Gastrocnemius medialis (tissue), 4 donors: ENCODE results near the gene SPSB4. TPM values are rescaled to one million over a fixed set of nuclear protein-coding genes. Genes with fewer than 3 reads are reported as not detected.

Experiments
- ATAC-seq, 2 donors: fragments of 150-250 bp; one replicate each; pipeline ENCODE4 v1.9.1; 2016
- DNase-seq, 2 donors: peaks; one replicate each; pipeline ENCODE4 v3.0.0-alpha.2; 2019
- H3K27ac ChIP-seq, 4 donors: fragments of 200-600 bp; sonication (generic); 1 replicate in 1 of 4; 2 replicates in 3 of 4; pipeline ENCODE4 v1.5.1; 2016 to 2018; ENCODE audit warnings: mild to moderate bottlenecking in 2 of 4, moderate library complexity in 1 of 4
- H3K27me3 ChIP-seq, 3 donors: fragments of 200-600 bp; sonication (generic) in 2 of 3; 1 replicate in 1 of 3; 2 replicates in 2 of 3; pipeline versions ENCODE4 v1.5.1 to v1.6.0; 2016 to 2019; ENCODE audit warnings: mild to moderate bottlenecking in 1 of 3, moderate library complexity in 1 of 3
- H3K36me3 ChIP-seq, 2 donors: fragments of 200-600 bp; sonication (generic) in 1 of 2; one replicate each; pipeline ENCODE4 v1.5.1; 2017 to 2018
- H3K4me1 ChIP-seq, 2 donors: fragments of 200-600 bp; sonication (generic) in 1 of 2; one replicate each; pipeline ENCODE4 v1.5.1; 2016 to 2017; ENCODE audit warnings: mild to moderate bottlenecking in 2 of 2
- H3K4me3 ChIP-seq, 4 donors: fragments of 200-600 bp; sonication (generic) in 3 of 4; 1 replicate in 1 of 4; 2 replicates in 3 of 4; pipeline ENCODE4 v1.5.1; 2016 to 2019; ENCODE audit warnings: mild to moderate bottlenecking in 2 of 4
- H3K9me3 ChIP-seq, 3 donors: fragments of 200-600 bp; sonication (generic) in 2 of 3; 1 replicate in 1 of 3; 2 replicates in 2 of 3; pipeline ENCODE4 v1.5.1; 2016 to 2019
- CTCF ChIP-seq, 5 experiments: fragments of 450-650 bp in 3 of 5; fragments of 200-600 bp in 2 of 5; sonication (generic) in 2 of 5; IDR thresholded peaks in 4 of 5; conservative IDR thresholded peaks in 1 of 5; 1 replicate in 4 of 5; 2 replicates in 1 of 5; pipeline ENCODE4 v1.5.1; 2016 to 2019; ENCODE audit warnings: antibody characterized with exemption in 5 of 5, mild to moderate bottlenecking in 3 of 5, moderate library complexity in 3 of 5
- POLR2A ChIP-seq, 2 donors: fragments of 450-650 bp; IDR thresholded peaks; one replicate each; pipeline ENCODE4 v1.6.1; 2017; ENCODE audit warnings: antibody characterized with exemption in 2 of 2, mild to moderate bottlenecking in 2 of 2, moderate library complexity in 2 of 2
- in situ Hi-C, 4 donors: fragments of 200-750 bp; cut with MboI; loops; one replicate each; pipeline versions ENCODE4 v1.15.0 to v1.8.0; 2017; ENCODE audit warnings: low sequenced_read_pairs in 4 of 4
- intact Hi-C: fragments of 100-400 bp; cut with DNase I; formaldehyde crosslinking; loops from one replicate; pipeline ENCODE4 v1.15.1; 2023; ENCODE audit warnings: low total_unique reads
- total RNA-seq, 4 donors: library from RNA; depleted of rRNA; stranded (reverse); fragments of >200 nt; gene quantifications; one replicate each; pipeline versions ENCODE4 v1.1.0 to v1.2.3, GENCODE V29; 2016

SPSB4 gene
- total RNA-seq, 4 donors from 2014 or later, result 0.35 to 0.81 TPM; not detected in 2

DNA sequence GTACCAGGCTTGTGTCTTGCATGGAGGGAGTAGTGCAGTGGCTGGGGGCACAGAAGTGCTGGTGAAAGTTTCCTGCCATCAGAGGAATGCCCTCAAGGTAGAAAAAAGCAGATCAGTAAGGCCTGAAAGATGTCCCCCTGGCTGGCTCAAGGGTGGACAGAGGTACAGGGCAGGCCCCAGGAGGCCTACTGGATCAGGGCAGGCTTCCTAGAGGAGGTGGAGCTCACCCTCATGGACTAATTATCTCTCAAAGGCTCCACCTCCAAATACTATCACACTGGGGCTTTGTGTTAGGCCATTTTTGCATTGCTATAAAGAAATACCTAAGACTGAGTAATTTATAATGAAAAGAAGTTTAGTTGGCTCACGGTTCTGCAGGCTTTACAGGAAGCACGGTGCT is 7.8 kb downstream of the SPSB4 start:
- intact Hi-C loops (no loop called here), in situ Hi-C loops (no loop called here)
- H3K4me1 ChIP-seq, result no peaks in the 10 kb centered on the region
- TF ChIP-seq POLR2A (IDR thresholded peaks at IDR 0.05), result no peak
- TF ChIP-seq CTCF (IDR thresholded peaks at IDR 0.05 in 4 of 5, conservative IDR thresholded peaks at IDR 0.05 in 1 of 5), result no peak
- no peaks in the 10 kb centered on the region for H3K9me3 ChIP-seq
- ATAC-seq (no peak), DNase-seq (no peak)
- no peaks in the 10 kb centered on the region for H3K36me3 ChIP-seq
- H3K27ac ChIP-seq, result no peak overlapping the region
- no peaks in the 10 kb centered on the region for H3K27me3 ChIP-seq
- no peak overlapping the region for H3K4me3 ChIP-seq

DNA sequence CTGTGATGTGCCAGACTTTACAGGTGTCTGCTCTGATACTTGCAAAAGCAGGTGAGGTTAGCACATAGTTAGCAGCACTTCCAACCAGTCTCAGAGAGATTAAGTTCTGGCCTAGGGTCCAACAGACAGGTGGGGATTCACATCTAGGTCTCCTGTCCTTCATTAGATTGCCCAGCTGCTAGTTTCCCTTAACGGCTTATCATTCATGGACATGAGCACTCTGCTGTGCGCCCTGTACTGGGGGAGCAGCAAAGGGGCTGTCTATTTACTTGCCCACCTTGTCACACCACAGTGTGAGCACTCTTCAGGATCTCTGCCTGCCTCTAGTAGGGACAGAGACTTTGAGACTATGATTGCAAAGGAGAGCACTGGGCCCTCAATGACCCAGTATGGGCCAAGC is 8.7 kb downstream of the SPSB4 start:
- no peak overlapping the region for H3K4me3 ChIP-seq
- H3K36me3 ChIP-seq, result no peaks in the 10 kb centered on the region
- ATAC-seq (no peak), DNase-seq (no peak)
- in situ Hi-C loops, result no loop called here
- H3K4me1 ChIP-seq, result no peaks in the 10 kb centered on the region
- H3K27ac ChIP-seq, result no peak overlapping the region
- no peak for TF ChIP-seq CTCF (IDR thresholded peaks at IDR 0.05 in 4 of 5, conservative IDR thresholded peaks at IDR 0.05 in 1 of 5)
- TF ChIP-seq POLR2A (IDR thresholded peaks at IDR 0.05), result no peak
- no peaks in the 10 kb centered on the region for H3K9me3 ChIP-seq
- H3K27me3 ChIP-seq, result no peaks in the 10 kb centered on the region
- intact Hi-C loops, result no loop called here

DNA sequence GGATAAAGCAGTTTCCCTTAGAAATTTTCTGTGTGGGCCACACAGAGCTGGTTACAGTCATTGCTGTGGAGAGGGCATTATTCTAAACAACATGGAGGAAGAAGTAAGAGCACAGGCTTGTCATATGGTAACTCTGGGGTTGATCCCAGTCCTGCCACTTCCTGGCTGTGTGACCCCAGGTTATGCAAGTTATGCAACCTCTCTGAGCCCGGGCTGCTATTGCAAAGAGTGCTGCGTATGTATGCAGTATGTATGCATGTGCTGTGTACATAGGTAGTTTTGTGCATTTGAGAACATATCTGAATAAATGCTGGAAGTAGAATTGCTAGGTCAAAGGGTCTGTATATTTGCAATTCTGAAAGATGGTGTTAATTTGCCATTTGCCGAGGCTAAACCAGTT is 9.2 kb downstream of the SPSB4 start:
- DNase-seq, result no peak
- Histone ChIP-seq H3K27me3 (no peaks in the 10 kb centered on the region), H3K4me3 (no peak overlapping the region), H3K27ac (no peak overlapping the region), H3K36me3 (no peaks in the 10 kb centered on the region), H3K4me1 (no peaks in the 10 kb centered on the region), H3K9me3 (no peaks in the 10 kb centered on the region)
- no peak for ATAC-seq
- intact Hi-C loops (no loop called here), in situ Hi-C loops (no loop called here)
- TF ChIP-seq CTCF (IDR thresholded peaks at IDR 0.05 in 4 of 5, conservative IDR thresholded peaks at IDR 0.05 in 1 of 5) (no peak), POLR2A (IDR thresholded peaks at IDR 0.05) (no peak)

GRCh38 chr3:141063831-141064230 is 12.7 kb downstream of the SPSB4 start:
- TF ChIP-seq POLR2A (IDR thresholded peaks at IDR 0.05) (no peak), CTCF (IDR thresholded peaks at IDR 0.05 in 4 of 5, conservative IDR thresholded peaks at IDR 0.05 in 1 of 5) (no peak)
- no peak for DNase-seq
- no peaks in the 10 kb centered on the region for H3K9me3 ChIP-seq
- no peak overlapping the region for H3K4me3 ChIP-seq
- intact Hi-C loops (no loop called here), in situ Hi-C loops (no loop called here)
- no peak for ATAC-seq
- H3K27ac ChIP-seq, result no peak overlapping the region
- H3K27me3 ChIP-seq, result no peaks in the 10 kb centered on the region
- H3K4me1 ChIP-seq, result no peaks in the 10 kb centered on the region
- H3K36me3 ChIP-seq, result no peaks in the 10 kb centered on the region

GRCh38 chr3:141064255-141064926 is 13.2 kb downstream of the SPSB4 start:
- no peak overlapping the region for H3K4me3 ChIP-seq
- TF ChIP-seq CTCF (IDR thresholded peaks at IDR 0.05 in 4 of 5, conservative IDR thresholded peaks at IDR 0.05 in 1 of 5) (no peak), POLR2A (IDR thresholded peaks at IDR 0.05) (no peak)
- no peaks in the 10 kb centered on the region for H3K4me1 ChIP-seq
- ATAC-seq, result no peak
- no peaks in the 10 kb centered on the region for H3K9me3 ChIP-seq
- no peaks in the 10 kb centered on the region for H3K27me3 ChIP-seq
- H3K36me3 ChIP-seq, result no peaks in the 10 kb centered on the region
- in situ Hi-C loops, result no loop called here
- DNase-seq, result no peak
- intact Hi-C loops, result no loop called here
- no peak overlapping the region for H3K27ac ChIP-seq
